ENCODE measurements around the gene PRPF6.

Gene PRPF6

GRCh38 chr20:63942250-63942951, 38.5 kb upstream of the PRPF6 start:
- no peak for DNase-seq (ENCODE audit: low spot score)
- no peak overlapping the region for H3K4me3 ChIP-seq
- H3K27ac ChIP-seq, result peak overlapping the region in 1 of 2 donors; percentile 80
- no peak for TF ChIP-seq CTCF (IDR thresholded peaks at IDR 0.05)

- H3K27ac ChIP-seq, result peak overlapping the region in 1 of 2 donors; percentile 80
- no peak for TF ChIP-seq CTCF (IDR thresholded peaks at IDR 0.05)
- no peak for DNase-seq (ENCODE audit: low spot score)
- H3K4me3 ChIP-seq, result no peak overlapping the region
These were observed 37.7 kb upstream of the PRPF6 start for GRCh38 chr20:63942969-63943807.

GRCh38 chr20:63943808-63944077, 37.2 kb upstream of the PRPF6 start:
- no peak for DNase-seq (ENCODE audit: low spot score)

GRCh38 chr20:63944078-63944941, 36.6 kb upstream of the PRPF6 start:
- no peak for DNase-seq (ENCODE audit: low spot score)
- TF ChIP-seq CTCF (IDR thresholded peaks at IDR 0.05), result no peak
- no peak overlapping the region for H3K4me3 ChIP-seq
- no peak overlapping the region for H3K27ac ChIP-seq

More at GRCh38 chr20:63943808-63944077, 37.2 kb upstream of the PRPF6 start:
- Histone ChIP-seq H3K4me3 (no peak overlapping the region), H3K27ac (peak overlapping the region in 1 of 2 donors; percentile 80)
- TF ChIP-seq CTCF (IDR thresholded peaks at IDR 0.05), result no peak

- no peak overlapping the region for H3K27ac ChIP-seq
- DNase-seq (ENCODE audit: low spot score), result no peak
- H3K4me3 ChIP-seq, result no peak overlapping the region
- TF ChIP-seq CTCF (IDR thresholded peaks at IDR 0.05), result no peak
These were observed 35.8 kb upstream of the PRPF6 start for GRCh38 chr20:63945031-63945658.

GRCh38 chr20:63945921-63946920, 34.7 kb upstream of the PRPF6 start:
- no peak overlapping the region for H3K27ac ChIP-seq

More at GRCh38 chr20:63945921-63946920, 34.7 kb upstream of the PRPF6 start:
- H3K4me3 ChIP-seq, result no peak overlapping the region
- TF ChIP-seq CTCF (IDR thresholded peaks at IDR 0.05), result no peak
- no peak for DNase-seq (ENCODE audit: low spot score)
